HG03196 (cell line): ENCODE results near the gene CDK14.

Experiments
- ATAC-seq: cut with Tn5 transposase; IDR thresholded peaks from one replicate; pipeline ENCODE4 v1.9.1; 2021; ENCODE audit not compliant: unreplicated experiment

CDK14 gene

GRCh38 chr7:91080351-91080750 lies 484.2 kb downstream of the CDK14 start:
- no peak for ATAC-seq

- ATAC-seq = no peak
Observed at GRCh38 chr7:91082038-91082437, 485.9 kb downstream of the CDK14 start.

- no peak for ATAC-seq
Observed at GRCh38 chr7:91082852-91083495, 486.9 kb downstream of the CDK14 start.

- ATAC-seq = no peak
Observed at GRCh38 chr7:91083855-91084644, 487.9 kb downstream of the CDK14 start.

- no peak for ATAC-seq
Observed at GRCh38 chr7:91085175-91085574, 489.1 kb downstream of the CDK14 start.

- ATAC-seq = no peak
Observed at GRCh38 chr7:91086200-91086599, 490.1 kb downstream of the CDK14 start.

GRCh38 chr7:91088156-91088555 lies 492.0 kb downstream of the CDK14 start:
- no peak for ATAC-seq

GRCh38 chr7:91088691-91089090 lies 492.6 kb downstream of the CDK14 start:
- no peak for ATAC-seq

- ATAC-seq = no peak
Observed at GRCh38 chr7:91089382-91089963, 493.4 kb downstream of the CDK14 start.

GRCh38 chr7:91090684-91091083 lies 494.6 kb downstream of the CDK14 start:
- no peak for ATAC-seq

- ATAC-seq = no peak
Observed at GRCh38 chr7:91091631-91092030, 495.5 kb downstream of the CDK14 start.

- no peak for ATAC-seq
Observed at GRCh38 chr7:91093181-91093580, 497.1 kb downstream of the CDK14 start.

- ATAC-seq = no peak
Observed at GRCh38 chr7:91098566-91098965, 502.4 kb downstream of the CDK14 start.

- no peak for ATAC-seq
Observed at GRCh38 chr7:91103363-91103762, 507.2 kb downstream of the CDK14 start.

GRCh38 chr7:91107460-91107859 lies 511.3 kb downstream of the CDK14 start:
- no peak for ATAC-seq

- no peak for ATAC-seq
Observed at GRCh38 chr7:91109200-91109599, 513.1 kb downstream of the CDK14 start.

- ATAC-seq = no peak
Observed at GRCh38 chr7:91112902-91113341, 516.8 kb downstream of the CDK14 start.

GRCh38 chr7:91114232-91114631 lies 518.1 kb downstream of the CDK14 start:
- no peak for ATAC-seq

- no peak for ATAC-seq
Observed at GRCh38 chr7:91126762-91127161, 530.6 kb downstream of the CDK14 start.

GRCh38 chr7:91127325-91127724 lies 531.2 kb downstream of the CDK14 start:
- no peak for ATAC-seq

- no peak for ATAC-seq
Observed at GRCh38 chr7:91127959-91128358, 531.8 kb downstream of the CDK14 start.

GRCh38 chr7:91128683-91129348 lies 532.7 kb downstream of the CDK14 start:
- ATAC-seq = no peak
